DND-41 (cell line): ENCODE data around the gene CELF5.
A peak's percentile ranks its signal among the peaks of the same experiment; 100 is the strongest.

ENCODE experiments used
- CTCF ChIP-seq: IDR thresholded peaks from 2 replicates; pipeline ENCODE4 v1.5.1; 2012; ENCODE audit warnings: borderline replicate concordance, low read length, moderate library complexity, mild to moderate bottlenecking; ENCODE audit not compliant: poor library complexity, severe bottlenecking; ENCODE audit errors: extremely low read depth
- EZH2 ChIP-seq: IDR thresholded peaks from 3 replicates; pipeline ENCODE4 v1.6.1; 2012; ENCODE audit warnings: borderline replicate concordance, low read depth, mild to moderate bottlenecking, moderate library complexity, low read length, inconsistent platforms; ENCODE audit not compliant: severe bottlenecking

DNA sequence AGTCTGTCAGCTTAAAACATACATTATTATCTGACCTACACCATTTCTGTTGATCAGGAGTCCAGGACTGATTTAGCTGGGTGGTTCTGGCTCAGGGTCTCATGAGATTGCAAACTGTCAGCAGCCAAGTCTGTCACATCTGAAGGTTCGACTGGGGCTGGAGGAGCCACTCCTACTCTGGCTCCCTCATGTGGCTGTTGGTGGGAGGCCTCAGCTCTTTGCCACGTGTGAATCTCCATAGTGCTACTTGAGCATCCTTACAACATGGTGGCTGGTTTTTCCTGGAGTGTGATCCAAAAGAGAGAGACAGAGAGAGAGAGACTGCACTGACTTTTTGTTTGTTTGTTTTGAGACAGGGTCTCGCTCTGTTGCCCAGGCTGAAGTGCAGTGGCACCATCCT is 78.3 kb downstream of the CELF5 start:
- TF ChIP-seq CTCF (peak; percentile 43), EZH2 (no peak)
